LNCAP (cell line): Measurements from ENCODE around the gene SUCNR1.

ENCODE experiments used
- TF ChIP-seq, protein P1 (sequence below): fragments of 450-650 bp; IDR thresholded peaks from 2 replicates; pipeline ENCODE4 v1.5.1; 2017; ENCODE audit warnings: mild to moderate bottlenecking

SUCNR1 gene

DNA sequence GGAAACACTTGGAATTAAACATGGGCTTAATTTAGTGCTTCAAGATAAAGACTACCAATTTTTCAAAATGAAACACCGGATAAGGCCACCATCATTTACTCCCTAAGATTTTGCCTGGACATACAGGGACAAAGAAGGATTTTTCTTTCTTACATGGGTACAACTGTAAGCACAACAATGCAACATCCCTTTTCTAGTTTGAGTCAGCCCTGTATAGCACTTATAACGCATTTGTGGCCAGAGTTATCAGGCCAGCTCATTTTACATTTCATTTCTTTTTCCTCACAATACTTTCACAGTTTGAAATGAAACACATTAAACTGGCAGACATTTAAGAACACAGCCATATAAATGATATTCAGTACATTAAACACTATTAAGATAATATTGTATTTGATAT, 9.8 kb upstream of the SUCNR1 start:
- TF ChIP-seq, protein P1, sequence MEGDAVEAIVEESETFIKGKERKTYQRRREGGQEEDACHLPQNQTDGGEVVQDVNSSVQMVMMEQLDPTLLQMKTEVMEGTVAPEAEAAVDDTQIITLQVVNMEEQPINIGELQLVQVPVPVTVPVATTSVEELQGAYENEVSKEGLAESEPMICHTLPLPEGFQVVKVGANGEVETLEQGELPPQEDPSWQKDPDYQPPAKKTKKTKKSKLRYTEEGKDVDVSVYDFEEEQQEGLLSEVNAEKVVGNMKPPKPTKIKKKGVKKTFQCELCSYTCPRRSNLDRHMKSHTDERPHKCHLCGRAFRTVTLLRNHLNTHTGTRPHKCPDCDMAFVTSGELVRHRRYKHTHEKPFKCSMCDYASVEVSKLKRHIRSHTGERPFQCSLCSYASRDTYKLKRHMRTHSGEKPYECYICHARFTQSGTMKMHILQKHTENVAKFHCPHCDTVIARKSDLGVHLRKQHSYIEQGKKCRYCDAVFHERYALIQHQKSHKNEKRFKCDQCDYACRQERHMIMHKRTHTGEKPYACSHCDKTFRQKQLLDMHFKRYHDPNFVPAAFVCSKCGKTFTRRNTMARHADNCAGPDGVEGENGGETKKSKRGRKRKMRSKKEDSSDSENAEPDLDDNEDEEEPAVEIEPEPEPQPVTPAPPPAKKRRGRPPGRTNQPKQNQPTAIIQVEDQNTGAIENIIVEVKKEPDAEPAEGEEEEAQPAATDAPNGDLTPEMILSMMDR, result no peak

DNA sequence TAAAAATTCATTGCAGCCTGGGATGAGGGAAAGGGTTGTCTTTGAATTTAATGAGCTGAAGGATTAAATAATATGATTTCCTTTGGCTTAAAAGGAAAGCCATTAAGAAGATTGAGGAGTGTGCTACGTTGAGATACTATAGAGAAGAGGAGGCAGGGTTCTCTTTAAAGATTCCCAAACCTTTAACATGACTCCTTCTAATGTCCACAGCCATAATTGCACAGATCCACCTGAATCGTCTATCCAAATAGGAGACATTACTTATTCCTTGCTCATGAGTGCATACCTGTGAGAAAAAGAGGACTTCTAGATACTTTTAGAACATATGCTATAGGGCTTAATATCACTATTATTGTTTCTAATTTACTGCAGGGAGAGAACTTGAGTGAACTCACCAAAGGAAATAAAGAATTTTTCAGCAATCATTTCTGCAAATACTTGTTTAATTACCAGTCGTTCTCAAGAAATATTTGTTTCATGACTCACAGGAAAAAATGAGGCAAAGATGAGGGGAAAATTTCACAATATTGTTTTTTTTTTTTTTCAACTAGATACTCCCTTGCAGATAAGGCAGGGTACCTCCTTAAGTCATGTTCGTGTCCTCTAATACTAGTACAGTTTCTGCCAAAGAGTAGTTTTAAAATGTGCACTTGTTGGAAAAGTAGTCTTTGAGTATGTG, 8.9 kb upstream of the SUCNR1 start:
- TF ChIP-seq, protein P1, result no peak

DNA sequence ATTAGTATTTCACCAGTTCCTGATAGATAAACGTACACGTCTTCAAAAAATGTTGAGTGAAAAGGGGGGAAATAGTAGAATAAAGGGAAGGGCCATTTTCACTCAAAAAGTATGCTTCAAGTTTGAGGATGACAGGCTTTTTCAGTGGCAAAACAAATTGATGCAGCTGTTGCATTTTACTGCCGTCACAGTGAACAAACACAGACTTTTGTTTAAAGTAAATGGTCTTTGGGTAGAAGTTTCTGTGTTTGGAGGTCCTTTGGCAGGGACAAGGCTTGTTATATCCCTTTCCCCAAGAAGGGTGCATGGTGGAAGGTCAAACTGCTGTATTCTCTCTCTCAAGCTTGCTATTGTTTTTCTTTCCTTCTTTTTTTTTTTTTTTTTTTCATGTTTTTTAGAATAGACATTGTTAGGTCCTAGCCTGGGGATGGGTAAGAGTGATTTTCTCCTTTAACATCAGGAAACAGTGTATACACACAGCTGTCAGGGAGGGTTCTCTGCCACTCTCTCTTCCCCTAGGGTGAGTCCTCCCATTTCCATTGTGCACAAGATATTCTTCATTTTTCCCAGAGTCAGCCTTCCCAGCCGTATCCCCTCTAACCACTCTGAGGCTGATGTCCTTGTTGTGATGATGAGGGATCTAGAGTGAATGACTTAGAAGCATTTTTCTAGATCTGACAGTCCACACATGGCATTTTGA, 6.6 kb upstream of the SUCNR1 start:
- TF ChIP-seq, protein P1, result no peak

DNA sequence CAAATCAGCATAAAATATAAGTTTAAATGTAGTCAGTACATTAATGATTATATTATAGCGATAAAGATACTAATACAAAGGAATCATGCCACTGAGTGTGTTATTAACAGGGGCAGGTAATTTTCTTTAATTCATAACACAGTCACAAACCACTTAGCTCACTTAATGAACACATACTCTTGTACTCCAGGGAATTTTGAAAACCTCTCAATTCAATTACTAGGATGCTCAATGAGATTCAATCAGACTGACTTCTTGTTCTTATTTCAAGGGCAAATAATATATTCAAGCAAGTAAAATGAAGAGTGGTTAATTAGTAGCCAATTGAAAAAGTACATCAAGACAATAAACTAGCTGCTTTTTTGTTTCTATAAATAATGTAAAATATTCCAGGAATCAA, 5.8 kb upstream of the SUCNR1 start:
- TF ChIP-seq, protein P1, result no peak

DNA sequence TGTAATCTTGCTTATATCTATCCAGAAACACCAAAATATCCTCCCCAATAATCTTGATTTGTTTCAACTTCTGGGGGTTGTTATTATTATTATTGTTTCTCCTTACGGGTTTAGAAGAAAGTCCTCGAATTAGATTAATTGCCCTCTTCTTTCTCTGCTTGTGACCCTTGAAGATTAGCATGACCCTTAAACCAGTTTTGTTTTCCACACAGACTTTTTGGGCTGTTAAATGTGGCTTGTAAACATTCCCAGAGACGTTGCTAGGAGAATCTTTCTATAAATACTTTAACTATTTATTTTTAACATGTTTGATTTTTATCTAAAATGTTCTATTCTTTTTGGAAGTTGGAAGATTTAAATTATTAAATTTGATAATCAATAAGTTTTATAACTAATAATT, 4.3 kb upstream of the SUCNR1 start:
- TF ChIP-seq, protein P1, result no peak

DNA sequence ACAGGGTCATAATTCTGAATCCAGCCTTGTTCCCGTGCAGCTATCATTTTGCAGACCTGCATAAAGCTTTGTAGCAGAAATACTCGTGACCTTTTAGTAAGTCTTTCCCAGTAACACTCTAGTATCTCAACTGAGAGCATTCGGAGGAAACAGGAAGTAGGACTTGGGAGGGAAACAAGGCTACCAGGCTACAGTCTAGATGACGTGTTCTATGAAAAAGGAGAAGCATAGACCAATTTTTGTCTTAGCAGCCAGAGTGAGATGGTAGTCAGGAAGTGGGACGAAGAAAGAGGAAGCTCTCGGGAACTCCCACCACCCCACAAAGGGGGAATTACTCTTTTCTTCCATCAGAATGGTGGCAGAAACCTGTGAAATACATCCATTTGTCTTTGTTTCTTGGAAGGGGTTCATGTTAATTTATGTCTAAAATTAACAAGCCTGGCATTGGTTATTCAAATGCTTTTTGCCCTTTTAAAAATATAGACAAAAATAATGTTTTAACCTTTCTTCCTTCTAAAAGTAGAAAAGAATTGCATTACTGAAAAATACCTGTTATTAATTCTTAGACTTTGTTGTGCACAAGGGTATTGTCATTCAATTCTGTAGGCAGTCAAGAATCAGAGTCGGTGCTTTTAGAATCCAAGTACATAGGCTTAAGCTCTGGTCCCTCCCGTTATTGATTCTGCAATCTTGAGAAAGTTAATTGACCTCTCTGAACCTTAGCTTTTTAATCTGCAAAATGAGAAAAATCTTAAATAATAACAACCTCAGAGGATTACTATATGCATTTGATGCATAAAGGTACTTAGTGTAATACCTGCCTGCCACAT, 1.6 kb upstream of the SUCNR1 start:
- TF ChIP-seq, protein P1, result no peak

DNA sequence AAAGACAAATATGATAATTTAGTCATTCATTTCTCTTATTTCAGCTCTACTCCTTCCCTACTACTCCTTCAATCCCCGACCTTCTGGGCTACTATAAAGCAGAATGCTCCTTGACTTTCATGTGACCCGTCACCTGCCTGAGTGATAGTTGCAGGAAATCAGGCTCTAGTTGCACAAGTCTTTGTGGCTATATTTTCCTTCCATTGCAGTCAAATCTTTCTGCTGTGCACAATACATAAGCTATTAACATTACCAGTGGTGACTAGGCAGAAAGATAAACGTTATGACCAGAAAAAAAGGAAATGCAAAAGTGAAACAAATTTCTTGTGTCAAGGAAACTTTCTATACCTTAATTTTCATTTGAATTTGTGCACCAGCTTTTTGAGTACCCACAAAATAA, 2.3 kb downstream of the SUCNR1 start:
- TF ChIP-seq, protein P1, result no peak
